Measurements from ENCODE around the gene BRD4.
A peak's percentile ranks its signal among the peaks of the same experiment; 100 is the strongest.

Gene BRD4

GRCh38 chr19:15265214-15265849 is 67.0 kb downstream of the BRD4 start:
- Histone ChIP-seq H3K4me1 (ENCODE audit: insufficient read depth, low read length) (no peaks in the 10 kb centered on the region), H3K79me2 (ENCODE audit: insufficient read depth, low read length) (peaks cover 92% of the 10 kb centered on the region), H3K9me3 (ENCODE audit: insufficient read depth, low read length, severe bottlenecking) (no peaks in the 10 kb centered on the region), H3K9ac (ENCODE audit: low read depth, low read length) (no peak overlapping the region), H3K27ac (ENCODE audit: low read length) (no peak overlapping the region), H2AFZ (ENCODE audit: low read depth, low read length) (no peak overlapping the region), H3K27me3 (ENCODE audit: insufficient read depth, low read length, poor library complexity) (no peaks in the 10 kb centered on the region), H4K20me1 (ENCODE audit: insufficient read depth, low read length) (peaks cover 91% of the 10 kb centered on the region), H3K4me2 (ENCODE audit: insufficient read depth, low read length) (no peak overlapping the region), H3K36me3 (ENCODE audit: insufficient read depth, low read length) (peaks cover 99% of the 10 kb centered on the region), H3K4me3 (ENCODE audit: low read depth in 1 of 2, low read length in 2 of 2) (no peak overlapping the region)
- DNase-seq (no peak), ATAC-seq (ENCODE audit: insufficient read depth, low read depth) (no peak)
- TF ChIP-seq CTCF (IDR thresholded peaks at IDR 0.05; ENCODE audit: borderline replicate concordance, extremely low read depth, low read length, poor library complexity, severe bottlenecking) (no peak), EZH2 (IDR thresholded peaks at IDR 0.05; ENCODE audit: borderline replicate concordance, low read depth, low read length, severe bottlenecking) (no peak)

- Histone ChIP-seq H3K36me3 (ENCODE audit: insufficient read depth, low read length) (peaks cover 99% of the 10 kb centered on the region), H3K9me3 (ENCODE audit: insufficient read depth, low read length, severe bottlenecking) (no peaks in the 10 kb centered on the region), H3K27ac (ENCODE audit: low read length) (no peak overlapping the region), H3K4me1 (ENCODE audit: insufficient read depth, low read length) (no peaks in the 10 kb centered on the region), H3K4me3 (ENCODE audit: low read depth in 1 of 2, low read length in 2 of 2) (no peak overlapping the region), H4K20me1 (ENCODE audit: insufficient read depth, low read length) (peaks cover 90% of the 10 kb centered on the region), H2AFZ (ENCODE audit: low read depth, low read length) (no peak overlapping the region), H3K4me2 (ENCODE audit: insufficient read depth, low read length) (no peak overlapping the region), H3K27me3 (ENCODE audit: insufficient read depth, low read length, poor library complexity) (no peaks in the 10 kb centered on the region), H3K79me2 (ENCODE audit: insufficient read depth, low read length) (peaks cover 92% of the 10 kb centered on the region), H3K9ac (ENCODE audit: low read depth, low read length) (no peak overlapping the region)
- TF ChIP-seq CTCF (IDR thresholded peaks at IDR 0.05; ENCODE audit: borderline replicate concordance, extremely low read depth, low read length, poor library complexity, severe bottlenecking) = no peak
- TF ChIP-seq EZH2 (IDR thresholded peaks at IDR 0.05; ENCODE audit: borderline replicate concordance, low read depth, low read length, severe bottlenecking) = no peak
- ATAC-seq (ENCODE audit: insufficient read depth, low read depth) (no peak), DNase-seq (no peak)
Observed at GRCh38 chr19:15264933-15265206, 67.5 kb downstream of the BRD4 start.

- peaks cover 99% of the 10 kb centered on the region for H3K36me3 ChIP-seq (ENCODE audit: insufficient read depth, low read length)
- H3K9me3 ChIP-seq (ENCODE audit: insufficient read depth, low read length, severe bottlenecking) = no peaks in the 10 kb centered on the region
- H3K27ac ChIP-seq (ENCODE audit: low read length) = no peak overlapping the region
- peaks cover 90% of the 10 kb centered on the region for H4K20me1 ChIP-seq (ENCODE audit: insufficient read depth, low read length)
- peaks cover 90% of the 10 kb centered on the region for H3K79me2 ChIP-seq (ENCODE audit: insufficient read depth, low read length)
- H3K27me3 ChIP-seq (ENCODE audit: insufficient read depth, low read length, poor library complexity) = no peaks in the 10 kb centered on the region
- H3K4me1 ChIP-seq (ENCODE audit: insufficient read depth, low read length) = no peaks in the 10 kb centered on the region
- H3K4me2 ChIP-seq (ENCODE audit: insufficient read depth, low read length) = no peak overlapping the region
- no peak overlapping the region for H3K4me3 ChIP-seq (ENCODE audit: low read depth in 1 of 2, low read length in 2 of 2)
- DNase-seq (peak; percentile 67), ATAC-seq (ENCODE audit: insufficient read depth, low read depth) (peak; percentile 70)
- H3K9ac ChIP-seq (ENCODE audit: low read depth, low read length) = no peak overlapping the region
- TF ChIP-seq CTCF (IDR thresholded peaks at IDR 0.05; ENCODE audit: borderline replicate concordance, extremely low read depth, low read length, poor library complexity, severe bottlenecking) = peak; percentile 87
- no peak for TF ChIP-seq EZH2 (IDR thresholded peaks at IDR 0.05; ENCODE audit: borderline replicate concordance, low read depth, low read length, severe bottlenecking)
- H2AFZ ChIP-seq (ENCODE audit: low read depth, low read length) = no peak overlapping the region
Observed at GRCh38 chr19:15264061-15264932, 68.0 kb downstream of the BRD4 start.

Data from DND-41 (cell line).